Measurements from ENCODE around the gene ATOH8. TPM values are rescaled to one million over a fixed set of nuclear protein-coding genes. Genes with fewer than 3 reads are reported as not detected.

The ATOH8 gene
- total RNA-seq, 2 donors from 2014 or later = 40.1 to 49.8 TPM

- no peaks in the 10 kb centered on the region for H3K27me3 ChIP-seq (replicated peaks; ENCODE audit: insufficient read depth)
- no peak overlapping the region for H3K27ac ChIP-seq
- H3K4me3 ChIP-seq = no peak overlapping the region
- intact Hi-C loops (cut with DNase I) = loop anchor here (5.0 to 10.0 kb wide), 3 partner anchors 62 to 339 kb away; partner anchors contain the start of gene ST3GAL5
- no peaks in the 10 kb centered on the region for H3K36me3 ChIP-seq
- DNase-seq (ENCODE audit: low spot score) = no peak
- H3K4me1 ChIP-seq (replicated peaks) = peaks cover 4% of the 10 kb centered on the region
- no peak for TF ChIP-seq CTCF (IDR thresholded peaks at IDR 0.05)
- no peak for TF ChIP-seq POLR2A (IDR thresholded peaks at IDR 0.05)
- no peak for TF ChIP-seq POLR2AphosphoS5 (IDR thresholded peaks at IDR 0.05)
- H3K9me3 ChIP-seq = no peaks in the 10 kb centered on the region
These were observed 18.1 kb upstream of the ATOH8 start for GRCh38 chr2:85735691-85736090.

- 85% methylated on average over 7 of the region's 7 CpGs for WGBS
- no peak overlapping the region for H3K4me3 ChIP-seq
- intact Hi-C loops (cut with DNase I) = loop anchor here (5.0 to 10.0 kb wide), 3 partner anchors 61 to 338 kb away; partner anchors contain the start of gene ST3GAL5
- H3K27ac ChIP-seq = peak overlapping the region; percentile 46 to 47
- H3K27me3 ChIP-seq (replicated peaks; ENCODE audit: insufficient read depth) = no peaks in the 10 kb centered on the region
- TF ChIP-seq POLR2A (IDR thresholded peaks at IDR 0.05) = no peak
- no peak for TF ChIP-seq POLR2AphosphoS5 (IDR thresholded peaks at IDR 0.05)
- no peak for TF ChIP-seq CTCF (IDR thresholded peaks at IDR 0.05)
- H3K36me3 ChIP-seq = no peaks in the 10 kb centered on the region
- peaks cover 9% of the 10 kb centered on the region for H3K4me1 ChIP-seq (replicated peaks)
- no peaks in the 10 kb centered on the region for H3K9me3 ChIP-seq
- no peak for DNase-seq (ENCODE audit: low spot score)
These were observed 17.1 kb upstream of the ATOH8 start for GRCh38 chr2:85736456-85737355.

- Histone ChIP-seq H3K4me1 (replicated peaks) (peaks cover 14% of the 10 kb centered on the region), H3K36me3 (no peaks in the 10 kb centered on the region), H3K27ac (peak overlapping the region; percentile 46 to 47), H3K27me3 (replicated peaks; ENCODE audit: insufficient read depth) (no peaks in the 10 kb centered on the region), H3K9me3 (no peaks in the 10 kb centered on the region), H3K4me3 (no peak overlapping the region)
- no peak for TF ChIP-seq POLR2A (IDR thresholded peaks at IDR 0.05)
- peak; percentile 79 for TF ChIP-seq POLR2AphosphoS5 (IDR thresholded peaks at IDR 0.05)
- no peak for TF ChIP-seq CTCF (IDR thresholded peaks at IDR 0.05)
- no peak for DNase-seq (ENCODE audit: low spot score)
- 30% methylated on average over 4 of the region's 4 CpGs for WGBS
- intact Hi-C loops (cut with DNase I) = loop anchor here (5.0 to 10.0 kb wide), 3 partner anchors 60 to 337 kb away; partner anchors contain the start of gene ST3GAL5
These were observed 16.3 kb upstream of the ATOH8 start for GRCh38 chr2:85737481-85737880.

- H3K36me3 ChIP-seq = no peaks in the 10 kb centered on the region
- TF ChIP-seq CTCF (IDR thresholded peaks at IDR 0.05) = no peak
- no peak for TF ChIP-seq POLR2AphosphoS5 (IDR thresholded peaks at IDR 0.05)
- TF ChIP-seq POLR2A (IDR thresholded peaks at IDR 0.05) = no peak
- no peak overlapping the region for H3K4me3 ChIP-seq
- intact Hi-C loops (cut with DNase I) = loop anchor here (5.0 to 10.0 kb wide), 3 partner anchors 59 to 337 kb away; partner anchors contain the start of gene ST3GAL5
- H3K27ac ChIP-seq = peak overlapping the region; percentile 46 to 47
- H3K4me1 ChIP-seq (replicated peaks) = peaks cover 18% of the 10 kb centered on the region
- H3K9me3 ChIP-seq = no peaks in the 10 kb centered on the region
- no peaks in the 10 kb centered on the region for H3K27me3 ChIP-seq (replicated peaks; ENCODE audit: insufficient read depth)
- DNase-seq (ENCODE audit: low spot score) = no peak
- WGBS = 74% methylated on average over 4 of the region's 4 CpGs
These were observed 15.8 kb upstream of the ATOH8 start for GRCh38 chr2:85737961-85738360.

All from prostate gland (tissue), 2 donors.